GM23338 (cell line): ENCODE data around the gene RASA3.

Experiments used
- CREB1 ChIP-seq: fragments of 250-450 bp; sonication (Bioruptor Pico); IDR thresholded peaks from 2 replicates; pipeline ENCODE4 v1.5.0; 2020; ENCODE audit warnings: low read depth, mild to moderate bottlenecking, moderate library complexity
- CTCF ChIP-seq, 2 experiments: fragments of 200-600 bp in 1 of 2; sonication (generic) in 1 of 2; conservative IDR thresholded peaks; 2 replicates each; pipeline versions ENCODE4 v1.5.1 to v1.6.1; 2016 to 2017; ENCODE audit warnings: antibody characterized with exemption in 2 of 2, low read depth in 2 of 2, mild to moderate bottlenecking in 2 of 2, moderate library complexity in 1 of 2

DNA sequence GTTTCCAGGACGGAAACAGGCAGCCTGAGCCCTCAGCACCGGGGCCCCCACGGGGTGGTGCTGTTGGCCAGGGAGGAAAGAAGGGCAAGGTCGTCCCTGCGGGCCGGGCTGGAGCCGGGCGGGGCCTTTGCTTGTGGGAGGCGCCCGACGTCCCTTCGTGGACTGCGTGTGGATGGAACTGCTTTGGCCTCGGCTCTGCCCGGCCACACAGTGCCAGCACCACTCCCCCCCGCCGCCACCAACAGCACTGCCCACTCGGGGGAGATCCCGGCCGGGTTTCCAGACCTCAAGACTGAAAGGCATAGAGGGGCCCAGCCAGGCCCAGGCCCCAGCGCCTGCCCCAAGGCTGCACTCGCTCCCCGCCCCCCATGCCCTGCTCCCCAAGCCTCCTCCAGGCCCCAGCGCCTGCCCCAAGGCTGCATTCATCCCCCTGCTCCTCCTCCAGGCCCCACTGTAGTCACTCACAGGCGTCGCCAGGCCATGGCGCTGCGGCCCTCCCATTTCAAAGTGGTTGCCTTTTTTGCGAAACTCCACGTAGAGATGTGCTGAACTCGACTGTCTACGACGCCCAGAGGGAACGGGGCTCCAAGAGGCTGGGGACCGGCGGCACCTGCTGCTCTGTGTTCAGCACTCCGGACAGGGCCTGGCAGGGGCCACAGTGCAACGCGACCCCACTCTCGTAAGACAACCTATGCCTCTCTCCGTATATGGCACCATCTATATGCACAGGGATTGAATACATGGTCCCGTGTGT is 181.0 kb downstream of the RASA3 start:
- TF ChIP-seq CTCF (conservative IDR thresholded peaks at IDR 0.05; ENCODE audit: low read depth in 2 of 2) (peak; percentile 46 to 78), CREB1 (CRISPR knock-in tag) (no peak)
